ENCODE measurements around the gene SORT1. TPM values are rescaled to one million over a fixed set of nuclear protein-coding genes. Genes with fewer than 3 reads are reported as not detected.

SORT1 gene
- total and polyA plus RNA-seq, 2 of the 4 experiments (the other 2 are of a cell fraction), result 15.8 to 16.7 TPM

GRCh38 chr1:109365642-109366204 is 32.0 kb downstream of the SORT1 start:
- H2AK9ac ChIP-seq (replicated peaks; ENCODE audit: low read depth, low read length, poor library complexity), result no peak overlapping the region

More at GRCh38 chr1:109365642-109366204, 32.0 kb downstream of the SORT1 start:
- Histone ChIP-seq H3K14ac (replicated peaks; ENCODE audit: low read depth, low read length) (0 out of 2 replicates have a peak overlapping the region, but pooled peaks have one; percentile 34), H4K5ac (ENCODE audit: low read depth, low read length) (no peak overlapping the region; the same call in 1 of the 2 replicates), H3K27ac (ENCODE audit: insufficient read depth, low read length) (no peak overlapping the region), H4K91ac (ENCODE audit: insufficient read depth, low read depth, low read length) (no peak overlapping the region), H3K27me3 (ENCODE audit: control insufficient read depth, insufficient read depth, low read length) (no peaks in the 10 kb centered on the region), H2AFZ (replicated peaks; ENCODE audit: low read length, poor library complexity) (no peak overlapping the region), H2BK5ac (ENCODE audit: low read depth, low read length, poor library complexity, severe bottlenecking) (no peak overlapping the region), H3K18ac (ENCODE audit: low read depth, low read length) (no peak overlapping the region), H3K4me1 (ENCODE audit: control insufficient read depth, insufficient read depth, low read length) (peaks cover 13% of the 10 kb centered on the region; the same call in 1 of the 2 replicates), H2BK120ac (ENCODE audit: low read depth, low read length) (no peak overlapping the region), H3K9ac (ENCODE audit: low read depth, low read length) (no peak overlapping the region), H4K8ac (ENCODE audit: low read depth in 2 of 2, low read length in 2 of 2) (peak overlapping the region in 1 of 2 experiments; percentile 27; a peak in 1 of 4 replicates), H3K36me3 (ENCODE audit: control insufficient read depth, insufficient read depth, low read length) (peaks cover 11% of the 10 kb centered on the region), H2BK20ac (ENCODE audit: low read depth, low read length) (no peak overlapping the region; the same call in 1 of the 2 replicates), H3K56ac (ENCODE audit: extremely low read depth, insufficient read depth, low read length) (no peak overlapping the region), H4K20me1 (ENCODE audit: insufficient read depth, low read length) (no peaks in the 10 kb centered on the region), H2BK15ac (ENCODE audit: low read depth, low read length) (peak overlapping the region; percentile 60; the same call in 1 of the 3 replicates), H3K4me2 (ENCODE audit: low read depth, low read length) (no peak overlapping the region), H2AK5ac (ENCODE audit: low read depth, low read length) (no peak overlapping the region), H3K79me1 (ENCODE audit: low read depth in 1 of 2, low read length in 2 of 2) (peaks cover 9 to 55% of the 10 kb centered on the region in 2 experiments), H3K9me1 (ENCODE audit: insufficient read depth, low read length) (peaks cover 14% of the 10 kb centered on the region), H3K9me3 (ENCODE audit: control insufficient read depth, insufficient read depth, low read length) (no peaks in the 10 kb centered on the region), H3K4ac (ENCODE audit: low read depth, low read length) (no peak overlapping the region; the same call in 1 of the 2 replicates), H3K23ac (ENCODE audit: low read depth, low read length) (0 out of 2 replicates have a peak overlapping the region, but pooled peaks have one; percentile 68), H3K4me3 (ENCODE audit: insufficient read depth, low read depth, low read length) (no peak overlapping the region)
- BruUV-seq (replicated peaks), result no TSS peak
- no peak for DNase-seq
- intact Hi-C loops (cut with micrococcal nuclease), result no loop called here
- in situ Hi-C loops (cut with MboI; ENCODE audit: low sequenced_read_pairs), result no loop called here
- dilution Hi-C loops (cut with HindIII; ENCODE audit: low sequenced_read_pairs, unreplicated experiment), result no loop called here
- CTCF ChIA-PET, result interaction anchor here (1.0 kb wide), 1 partner anchor 9 kb away, joined by 4 read pairs; no protein-coding TSS in a partner anchor
- TF ChIP-seq FOS (IDR thresholded peaks at IDR 0.05; ENCODE audit: low read depth, low read length) (no peak), CEBPB (IDR thresholded peaks at IDR 0.05; ENCODE audit: low read depth, low read length) (no peak), BHLHE40 (IDR thresholded peaks at IDR 0.05; ENCODE audit: low read depth, low read length) (no peak), USF2 (IDR thresholded peaks at IDR 0.05; ENCODE audit: low read depth, low read length) (no peak), ELK1 (IDR thresholded peaks at IDR 0.05; ENCODE audit: borderline replicate concordance, low read depth, low read length) (no peak), RFX5 (IDR thresholded peaks at IDR 0.05; ENCODE audit: low read depth, low read length) (no peak), MXI1 (IDR thresholded peaks at IDR 0.05; ENCODE audit: borderline replicate concordance, low read depth, low read length) (no peak)
- WGBS, 2 experiments (ENCODE audit: extremely low coverage in 2 of 2, insufficient read length in 1 of 2), result no CpG with 5 or more reads among the region's 2 CpGs
- ATAC-seq (ENCODE audit: low read depth), result no peak
- POLR2A ChIA-PET (ENCODE audit: unreplicated experiment), result no interaction called here
